Gastroesophageal sphincter (tissue), 4 donors: ENCODE results near the gene PRR23E. TPM values are rescaled to one million over a fixed set of nuclear protein-coding genes. Genes with fewer than 3 reads are reported as not detected.

Source experiments
- ATAC-seq: fragments of 150-250 bp; one replicate; pipeline ENCODE4 v1.9.1; 2016; ENCODE audit warnings: mild to moderate bottlenecking, moderate library complexity
- H3K27ac ChIP-seq, 4 donors: fragments of 200-600 bp; sonication (generic) in 3 of 4; 1 replicate in 3 of 4; 2 replicates in 1 of 4; pipeline ENCODE4 v1.5.1; 2016 to 2019
- H3K27me3 ChIP-seq: fragments of 200-600 bp; sonication (generic); one replicate; pipeline ENCODE4 v1.5.1; 2019
- H3K36me3 ChIP-seq, 2 donors: fragments of 200-600 bp; sonication (generic); one replicate each; pipeline ENCODE4 v1.5.1; 2019; ENCODE audit warnings: control low read depth in 1 of 2
- H3K4me1 ChIP-seq, 3 donors: fragments of 200-600 bp; sonication (generic); 1 replicate in 2 of 3; 2 replicates in 1 of 3; pipeline ENCODE4 v1.5.1; 2016 to 2019; ENCODE audit warnings: control low read depth in 2 of 3
- H3K4me3 ChIP-seq, 2 donors: fragments of 200-600 bp; sonication (generic); one replicate each; pipeline ENCODE4 v1.5.1; 2019; ENCODE audit warnings: mild to moderate bottlenecking in 1 of 2, moderate library complexity in 1 of 2
- H3K9me3 ChIP-seq, 3 donors: fragments of 200-600 bp; sonication (generic); one replicate each; pipeline ENCODE4 v1.5.1; 2017 to 2019; ENCODE audit warnings: control low read depth in 2 of 3
- EP300 ChIP-seq: sonication (generic); formaldehyde crosslinking; IDR thresholded peaks from one replicate; pipeline ENCODE4 v1.6.1; 2017; ENCODE audit warnings: antibody characterized with exemption, mild to moderate bottlenecking
- POLR2A ChIP-seq, 2 donors: fragments of 450-650 bp; IDR thresholded peaks; one replicate each; pipeline ENCODE4 v1.6.1; 2017; ENCODE audit warnings: antibody characterized with exemption in 2 of 2, mild to moderate bottlenecking in 2 of 2, moderate library complexity in 1 of 2
- POLR2AphosphoS5 ChIP-seq: sonication (generic); formaldehyde crosslinking; IDR thresholded peaks from one replicate; pipeline ENCODE4 v1.6.1; 2017; ENCODE audit warnings: antibody characterized with exemption
- WGBS, 2 donors: methylation state at CpG; one replicate each; pipeline ENCODE4 v1.1.5; 2018; ENCODE audit warnings: low coverage in 1 of 2; 5-methylcytosine and 5-hydroxymethylcytosine counted together
- total RNA-seq, 4 donors: library from RNA; depleted of rRNA; stranded (reverse); fragments of >200 nt; gene quantifications; one replicate each; pipeline ENCODE4 v1.1.0, GENCODE V29; 2016
- TF ChIP-seq, protein P1 (sequence below), 4 experiments: fragments of 200-600 bp in 2 of 4; fragments of 450-650 bp in 2 of 4; sonication (generic) in 1 of 4; IDR thresholded peaks; one replicate each; pipeline ENCODE4 v1.5.1; 2017 to 2019; ENCODE audit warnings: antibody characterized with exemption in 4 of 4, mild to moderate bottlenecking in 2 of 4, moderate library complexity in 2 of 4

Gene PRR23E
- total RNA-seq, 4 donors from 2014 or later, result not detected

DNA sequence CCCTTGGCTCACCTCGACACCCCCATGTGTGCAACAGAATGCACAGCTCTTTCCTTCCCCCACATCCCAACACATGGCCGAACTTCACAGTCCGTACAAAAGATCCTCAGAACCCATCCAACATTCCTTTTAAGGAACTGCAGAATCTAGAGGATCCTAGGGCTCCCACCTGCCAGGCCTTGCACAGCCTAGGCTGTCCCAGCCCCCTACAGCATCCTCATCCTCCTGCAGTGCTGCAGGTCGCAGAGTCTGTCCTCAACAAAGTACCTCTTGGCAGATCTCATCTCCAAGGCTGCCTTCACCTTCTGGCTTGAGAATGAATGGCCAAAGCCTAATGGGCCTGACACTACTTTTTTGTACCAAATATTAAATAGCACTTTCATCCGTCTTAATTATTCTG is 19.8 kb downstream of the PRR23E start:
- Histone ChIP-seq H3K27me3 (peaks cover 59% of the 10 kb centered on the region), H3K27ac (no peak overlapping the region), H3K36me3 (no peaks in the 10 kb centered on the region), H3K9me3 (no peaks in the 10 kb centered on the region), H3K4me3 (no peak overlapping the region), H3K4me1 (no peaks in the 10 kb centered on the region)
- TF ChIP-seq, protein P1, sequence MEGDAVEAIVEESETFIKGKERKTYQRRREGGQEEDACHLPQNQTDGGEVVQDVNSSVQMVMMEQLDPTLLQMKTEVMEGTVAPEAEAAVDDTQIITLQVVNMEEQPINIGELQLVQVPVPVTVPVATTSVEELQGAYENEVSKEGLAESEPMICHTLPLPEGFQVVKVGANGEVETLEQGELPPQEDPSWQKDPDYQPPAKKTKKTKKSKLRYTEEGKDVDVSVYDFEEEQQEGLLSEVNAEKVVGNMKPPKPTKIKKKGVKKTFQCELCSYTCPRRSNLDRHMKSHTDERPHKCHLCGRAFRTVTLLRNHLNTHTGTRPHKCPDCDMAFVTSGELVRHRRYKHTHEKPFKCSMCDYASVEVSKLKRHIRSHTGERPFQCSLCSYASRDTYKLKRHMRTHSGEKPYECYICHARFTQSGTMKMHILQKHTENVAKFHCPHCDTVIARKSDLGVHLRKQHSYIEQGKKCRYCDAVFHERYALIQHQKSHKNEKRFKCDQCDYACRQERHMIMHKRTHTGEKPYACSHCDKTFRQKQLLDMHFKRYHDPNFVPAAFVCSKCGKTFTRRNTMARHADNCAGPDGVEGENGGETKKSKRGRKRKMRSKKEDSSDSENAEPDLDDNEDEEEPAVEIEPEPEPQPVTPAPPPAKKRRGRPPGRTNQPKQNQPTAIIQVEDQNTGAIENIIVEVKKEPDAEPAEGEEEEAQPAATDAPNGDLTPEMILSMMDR (IDR thresholded peaks at IDR 0.05), result no peak
- TF ChIP-seq POLR2A (IDR thresholded peaks at IDR 0.05), result no peak
- TF ChIP-seq POLR2AphosphoS5, result no peak
- no peak for TF ChIP-seq EP300
- 74 to 79% methylated on average over 4 to 5 of the region's 5 CpGs for WGBS, 2 donors
- ATAC-seq, result no peak

DNA sequence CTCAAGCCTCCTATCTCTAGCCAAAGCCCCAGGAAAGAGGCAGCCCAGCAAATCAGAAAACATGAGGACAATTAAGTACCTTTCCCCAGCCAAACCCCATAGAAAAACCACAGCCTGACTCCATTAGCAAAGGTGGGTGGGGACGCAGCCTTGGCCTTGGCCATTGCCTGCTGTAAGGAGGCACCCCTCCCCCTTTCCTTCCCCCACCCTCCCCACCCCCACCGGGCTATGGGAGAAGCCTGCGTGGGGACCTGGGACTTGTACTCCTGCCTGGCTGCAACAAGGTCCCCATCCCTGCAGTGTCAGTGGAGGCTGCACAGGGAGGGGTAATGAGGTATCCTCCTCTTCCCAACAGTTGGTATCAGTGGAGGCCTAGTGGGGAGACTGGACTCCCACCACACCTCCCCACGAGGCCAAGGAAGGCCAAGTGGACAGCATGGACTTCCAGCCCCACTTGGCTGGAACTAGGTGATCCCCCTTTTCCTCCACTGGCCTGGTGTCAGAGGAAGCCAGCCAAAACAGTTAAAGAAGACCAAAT is 20.5 kb downstream of the PRR23E start:
- 33 to 80% methylated on average over 1 of the region's 4 CpGs for WGBS, 2 donors
- ATAC-seq, result no peak
- Histone ChIP-seq H3K36me3 (no peaks in the 10 kb centered on the region), H3K27me3 (peaks cover 61% of the 10 kb centered on the region), H3K9me3 (no peaks in the 10 kb centered on the region), H3K4me3 (no peak overlapping the region), H3K27ac (no peak overlapping the region), H3K4me1 (no peaks in the 10 kb centered on the region)
- TF ChIP-seq EP300, result no peak
- no peak for TF ChIP-seq POLR2A (IDR thresholded peaks at IDR 0.05)
- TF ChIP-seq, protein P1 (IDR thresholded peaks at IDR 0.05), result no peak

DNA sequence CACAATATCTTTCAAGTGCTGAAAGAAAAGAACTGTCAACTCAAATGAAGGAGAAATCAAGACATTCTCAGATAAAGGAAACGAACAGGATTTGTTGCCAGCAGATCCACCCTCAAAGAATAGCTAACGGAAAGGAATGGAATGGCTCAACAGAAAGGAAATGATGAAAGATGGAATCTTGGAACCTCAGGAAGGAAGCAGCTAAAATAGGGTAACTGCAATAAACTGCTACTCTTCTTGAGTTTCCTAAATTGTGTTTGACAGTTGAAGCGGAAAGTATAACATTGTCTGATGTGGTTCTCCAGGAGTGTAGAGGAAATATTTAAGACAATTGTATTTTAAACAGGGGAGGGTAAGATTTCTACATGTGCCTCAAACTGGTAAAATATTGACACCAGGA is 22.0 kb downstream of the PRR23E start:
- no peak overlapping the region for H3K27ac ChIP-seq
- no peaks in the 10 kb centered on the region for H3K36me3 ChIP-seq
- ATAC-seq, result no peak
- H3K4me3 ChIP-seq, result no peak overlapping the region
- no peaks in the 10 kb centered on the region for H3K4me1 ChIP-seq
- 19 to 35% methylated on average over 3 of the region's 3 CpGs for WGBS, 2 donors
- no peak for TF ChIP-seq POLR2A (IDR thresholded peaks at IDR 0.05)
- TF ChIP-seq POLR2AphosphoS5, result no peak
- H3K9me3 ChIP-seq, result no peaks in the 10 kb centered on the region
- H3K27me3 ChIP-seq, result peaks cover 53% of the 10 kb centered on the region

DNA sequence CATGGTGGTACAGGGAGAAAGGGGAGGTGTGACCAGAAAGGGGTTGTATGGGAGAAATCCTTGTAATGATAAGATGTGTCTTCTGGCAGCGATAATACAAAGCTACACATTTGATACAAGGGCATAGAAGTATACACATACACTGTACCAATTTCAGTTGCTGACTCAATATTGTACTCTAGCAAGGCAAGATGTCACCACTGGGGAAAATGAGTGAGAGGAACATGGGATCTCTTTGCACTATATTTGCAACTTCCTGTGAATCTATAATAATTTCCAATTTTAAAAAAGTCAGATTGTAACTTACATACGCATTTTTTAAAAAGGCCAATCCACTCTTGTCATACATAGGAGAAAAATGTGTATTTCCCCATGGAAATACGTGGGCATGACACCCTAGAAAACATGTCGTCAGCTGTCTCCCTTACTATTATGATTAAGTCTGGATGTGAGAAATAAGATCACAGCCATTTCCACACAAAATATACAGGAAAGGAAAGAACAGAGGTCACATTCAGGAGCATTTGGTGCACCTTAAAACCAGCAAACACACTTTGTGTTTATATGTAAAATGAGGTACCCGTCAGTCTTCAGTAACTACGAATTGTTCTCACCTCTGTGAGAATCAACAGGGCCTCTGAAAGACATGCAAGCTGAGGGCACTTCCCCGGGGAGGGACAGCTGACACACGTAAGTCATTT is 22.9 kb downstream of the PRR23E start:
- Histone ChIP-seq H3K27me3 (peaks cover 51% of the 10 kb centered on the region), H3K9me3 (no peaks in the 10 kb centered on the region), H3K4me3 (no peak overlapping the region), H3K27ac (no peak overlapping the region), H3K36me3 (no peaks in the 10 kb centered on the region), H3K4me1 (peaks cover 0 to 7% (median 0%) of the 10 kb centered on the region in 3 donors)
- WGBS, 2 donors, result 41 to 57% methylated on average over 7 to 8 of the region's 8 CpGs
- no peak for TF ChIP-seq POLR2A (IDR thresholded peaks at IDR 0.05)
- TF ChIP-seq, protein P1 (IDR thresholded peaks at IDR 0.05), result no peak
- no peak for TF ChIP-seq EP300
- TF ChIP-seq POLR2AphosphoS5, result no peak
- ATAC-seq, result no peak

DNA sequence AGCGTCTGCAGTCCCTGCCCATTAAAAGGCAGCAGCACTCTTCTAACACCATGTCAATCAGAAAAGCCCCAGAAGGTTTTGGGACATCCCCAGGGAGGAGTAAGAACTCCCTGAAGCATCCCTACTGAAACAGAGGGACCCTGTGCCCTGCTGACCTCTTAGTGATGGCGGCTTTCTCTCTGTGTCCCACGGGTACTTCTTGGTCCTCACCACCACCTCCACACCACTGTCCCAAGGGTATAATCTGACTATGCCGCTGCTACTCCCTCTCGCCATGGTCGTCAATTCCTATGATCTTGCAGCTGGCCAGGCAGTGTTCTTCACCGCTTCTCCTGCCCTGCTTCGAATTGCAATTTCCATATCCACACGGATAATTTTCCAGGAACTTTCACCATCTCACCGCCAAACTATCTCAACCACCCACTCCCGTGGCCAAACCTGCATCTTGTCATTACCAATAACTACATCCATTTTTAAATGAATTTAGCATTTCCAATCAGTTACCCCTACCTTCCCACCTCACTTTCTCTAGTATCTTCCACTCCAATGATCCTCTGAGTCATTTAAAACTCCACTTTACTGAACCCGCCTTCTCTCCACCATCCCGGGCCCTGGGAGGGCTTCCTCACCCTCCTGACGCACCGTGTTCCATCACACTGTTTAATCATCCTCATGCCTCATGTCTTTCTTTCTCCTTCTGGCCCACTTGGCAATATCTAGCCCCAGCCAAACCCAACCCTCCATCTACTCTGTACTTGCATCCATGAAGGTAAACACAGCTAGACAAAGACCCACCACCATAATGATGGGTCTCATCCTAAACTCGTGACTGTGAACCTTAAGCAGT is 23.7 kb downstream of the PRR23E start:
- 81 to 83% methylated on average over 13 to 15 of the region's 16 CpGs for WGBS, 2 donors
- Histone ChIP-seq H3K4me3 (no peak overlapping the region), H3K27ac (no peak overlapping the region), H3K9me3 (no peaks in the 10 kb centered on the region), H3K4me1 (peaks cover 0 to 10% (median 0%) of the 10 kb centered on the region in 3 donors), H3K36me3 (no peaks in the 10 kb centered on the region), H3K27me3 (peaks cover 51% of the 10 kb centered on the region)
- TF ChIP-seq POLR2A (IDR thresholded peaks at IDR 0.05), result no peak
- TF ChIP-seq EP300, result no peak
- TF ChIP-seq, protein P1 (IDR thresholded peaks at IDR 0.05), result no peak
- no peak for TF ChIP-seq POLR2AphosphoS5
- ATAC-seq, result no peak
